GM13976 (cell line): ENCODE measurements around the gene AHSP.

Source experiments
- DNase-seq: peaks from one replicate; pipeline ENCODE4 v3.0.0; 2012; ENCODE audit warnings: low spot score
- CTCF ChIP-seq: IDR thresholded peaks from 2 replicates; pipeline ENCODE4 v1.5.1; 2012; ENCODE audit warnings: borderline replicate concordance, mild to moderate bottlenecking; ENCODE audit not compliant: insufficient read depth; ENCODE audit errors: extremely low read depth, missing control alignments, control extremely low read depth
- in situ Hi-C: fragments of 300-500 bp; cut with MboI; formaldehyde crosslinking; loops from one replicate; pipeline ENCODE4 v1.12.0; 2022; ENCODE audit warnings: low sequenced_read_pairs, mixed read lengths, inconsistent platforms; ENCODE audit not compliant: unreplicated experiment

Gene AHSP

GRCh38 chr16:31530405-31530804 lies 2.7 kb downstream of the AHSP start:
- DNase-seq: no peak
- TF ChIP-seq CTCF: no peak
- in situ Hi-C loops: no loop called here

- in situ Hi-C loops: no loop called here
- no peak for DNase-seq
- TF ChIP-seq CTCF: no peak
These were observed 3.4 kb downstream of the AHSP start for GRCh38 chr16:31531096-31531495.

GRCh38 chr16:31532120-31532519 lies 4.4 kb downstream of the AHSP start:
- TF ChIP-seq CTCF: no peak
- in situ Hi-C loops: no loop called here
- DNase-seq: no peak

- TF ChIP-seq CTCF: no peak
- in situ Hi-C loops: no loop called here
- no peak for DNase-seq
These were observed 5.2 kb downstream of the AHSP start for GRCh38 chr16:31532896-31533295.

GRCh38 chr16:31535737-31536136 lies 8.0 kb downstream of the AHSP start:
- no peak for TF ChIP-seq CTCF
- no peak for DNase-seq
- in situ Hi-C loops: no loop called here

- in situ Hi-C loops: no loop called here
- no peak for TF ChIP-seq CTCF
- no peak for DNase-seq
These were observed 9.2 kb downstream of the AHSP start for GRCh38 chr16:31536804-31537361.
